Peyer's patch (tissue), 4 donors: ENCODE results near the gene MEIS1.

Source experiments
- POLR2A ChIP-seq, 2 donors: fragments of 450-650 bp; IDR thresholded peaks; one replicate each; pipeline ENCODE4 v1.5.1; 2017; ENCODE audit warnings: antibody characterized with exemption in 2 of 2, mild to moderate bottlenecking in 2 of 2, moderate library complexity in 2 of 2
- TF ChIP-seq, protein P1 (sequence below), 6 experiments: fragments of 450-650 bp in 4 of 6; fragments of 200-600 bp in 2 of 6; sonication (generic) in 1 of 6; IDR thresholded peaks; one replicate each; pipeline ENCODE4 v1.5.1; 2017 to 2019; ENCODE audit warnings: antibody characterized with exemption in 6 of 6, mild to moderate bottlenecking in 3 of 6, moderate library complexity in 1 of 6

DNA sequence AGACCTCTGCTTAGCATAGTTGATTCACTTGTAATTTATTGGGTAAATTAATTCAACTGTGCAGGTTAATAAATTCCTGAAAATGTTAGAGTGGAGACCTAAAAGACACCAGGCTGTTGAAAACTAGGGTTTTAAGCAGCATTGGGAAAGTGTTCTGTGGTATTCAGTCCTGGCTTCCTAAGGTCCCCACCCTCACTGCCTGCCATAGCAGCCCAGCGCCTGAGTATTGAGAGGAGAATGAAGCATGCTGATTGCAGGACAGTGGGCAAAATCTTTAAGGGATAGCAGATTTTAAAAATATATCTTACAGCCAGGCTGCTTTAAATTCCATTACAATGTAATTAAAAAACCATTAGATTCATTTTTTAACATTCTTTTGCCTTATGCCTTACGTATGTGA is 20.6 kb downstream of the MEIS1 start:
- TF ChIP-seq, protein P1, sequence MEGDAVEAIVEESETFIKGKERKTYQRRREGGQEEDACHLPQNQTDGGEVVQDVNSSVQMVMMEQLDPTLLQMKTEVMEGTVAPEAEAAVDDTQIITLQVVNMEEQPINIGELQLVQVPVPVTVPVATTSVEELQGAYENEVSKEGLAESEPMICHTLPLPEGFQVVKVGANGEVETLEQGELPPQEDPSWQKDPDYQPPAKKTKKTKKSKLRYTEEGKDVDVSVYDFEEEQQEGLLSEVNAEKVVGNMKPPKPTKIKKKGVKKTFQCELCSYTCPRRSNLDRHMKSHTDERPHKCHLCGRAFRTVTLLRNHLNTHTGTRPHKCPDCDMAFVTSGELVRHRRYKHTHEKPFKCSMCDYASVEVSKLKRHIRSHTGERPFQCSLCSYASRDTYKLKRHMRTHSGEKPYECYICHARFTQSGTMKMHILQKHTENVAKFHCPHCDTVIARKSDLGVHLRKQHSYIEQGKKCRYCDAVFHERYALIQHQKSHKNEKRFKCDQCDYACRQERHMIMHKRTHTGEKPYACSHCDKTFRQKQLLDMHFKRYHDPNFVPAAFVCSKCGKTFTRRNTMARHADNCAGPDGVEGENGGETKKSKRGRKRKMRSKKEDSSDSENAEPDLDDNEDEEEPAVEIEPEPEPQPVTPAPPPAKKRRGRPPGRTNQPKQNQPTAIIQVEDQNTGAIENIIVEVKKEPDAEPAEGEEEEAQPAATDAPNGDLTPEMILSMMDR (IDR thresholded peaks at IDR 0.05), result no peak
- no peak for TF ChIP-seq POLR2A (IDR thresholded peaks at IDR 0.05)
